Osteocyte (in vitro differentiated cells): ENCODE data around the gene ADH1C. TPM values are rescaled to one million over a fixed set of nuclear protein-coding genes. Genes with fewer than 3 reads are reported as not detected.
A peak's percentile ranks its signal among the peaks of the same experiment; 100 is the strongest.

Experiments
- DNase-seq: peaks from one replicate; pipeline ENCODE4 v3.0.0; 2021; ENCODE audit warnings: mixed read lengths; ENCODE audit not compliant: unreplicated experiment; ENCODE audit errors: extremely low spot score
- H3K27ac Mint-ChIP-seq: one replicate; pipeline ENCODE4 v1.8.0; 2021; ENCODE audit warnings: mild to moderate bottlenecking, mixed read lengths; ENCODE audit not compliant: unreplicated experiment
- H3K27me3 Mint-ChIP-seq: one replicate; pipeline ENCODE4 v1.8.0; 2021; ENCODE audit warnings: mixed read lengths; ENCODE audit not compliant: unreplicated experiment
- H3K36me3 Mint-ChIP-seq: one replicate; pipeline ENCODE4 v1.8.0; 2021; ENCODE audit warnings: mixed read lengths; ENCODE audit not compliant: unreplicated experiment
- H3K4me1 Mint-ChIP-seq: one replicate; pipeline ENCODE4 v1.8.0; 2021; ENCODE audit warnings: mixed read lengths; ENCODE audit not compliant: unreplicated experiment
- H3K4me3 Mint-ChIP-seq: one replicate; pipeline ENCODE4 v1.8.0; 2021; ENCODE audit warnings: mild to moderate bottlenecking, moderate library complexity, mixed read lengths; ENCODE audit not compliant: unreplicated experiment
- H3K9me3 Mint-ChIP-seq: one replicate; pipeline ENCODE4 v1.8.0; 2021; ENCODE audit warnings: mixed read lengths; ENCODE audit not compliant: unreplicated experiment
- long read RNA-seq: library from polyadenylated mRNA; unstranded; transcript quantifications from one replicate; pipeline ENCODE4 v2.0.0, GENCODE V29; 2021
- total RNA-seq: library from RNA; stranded (reverse); gene quantifications from 2 replicates; pipeline ENCODE4 v1.2.1, GENCODE V29; 2021
- TF ChIP-seq, protein P1 (sequence below): fragments of 200-600 bp; sonication (generic); IDR thresholded peaks from 2 replicates; pipeline ENCODE4 v1.5.0; 2021; ENCODE audit warnings: antibody characterized with exemption, mild to moderate bottlenecking, moderate library complexity

ADH1C gene
- total RNA-seq: not detected in 2 replicates
- long read RNA-seq: 0 reads

DNA sequence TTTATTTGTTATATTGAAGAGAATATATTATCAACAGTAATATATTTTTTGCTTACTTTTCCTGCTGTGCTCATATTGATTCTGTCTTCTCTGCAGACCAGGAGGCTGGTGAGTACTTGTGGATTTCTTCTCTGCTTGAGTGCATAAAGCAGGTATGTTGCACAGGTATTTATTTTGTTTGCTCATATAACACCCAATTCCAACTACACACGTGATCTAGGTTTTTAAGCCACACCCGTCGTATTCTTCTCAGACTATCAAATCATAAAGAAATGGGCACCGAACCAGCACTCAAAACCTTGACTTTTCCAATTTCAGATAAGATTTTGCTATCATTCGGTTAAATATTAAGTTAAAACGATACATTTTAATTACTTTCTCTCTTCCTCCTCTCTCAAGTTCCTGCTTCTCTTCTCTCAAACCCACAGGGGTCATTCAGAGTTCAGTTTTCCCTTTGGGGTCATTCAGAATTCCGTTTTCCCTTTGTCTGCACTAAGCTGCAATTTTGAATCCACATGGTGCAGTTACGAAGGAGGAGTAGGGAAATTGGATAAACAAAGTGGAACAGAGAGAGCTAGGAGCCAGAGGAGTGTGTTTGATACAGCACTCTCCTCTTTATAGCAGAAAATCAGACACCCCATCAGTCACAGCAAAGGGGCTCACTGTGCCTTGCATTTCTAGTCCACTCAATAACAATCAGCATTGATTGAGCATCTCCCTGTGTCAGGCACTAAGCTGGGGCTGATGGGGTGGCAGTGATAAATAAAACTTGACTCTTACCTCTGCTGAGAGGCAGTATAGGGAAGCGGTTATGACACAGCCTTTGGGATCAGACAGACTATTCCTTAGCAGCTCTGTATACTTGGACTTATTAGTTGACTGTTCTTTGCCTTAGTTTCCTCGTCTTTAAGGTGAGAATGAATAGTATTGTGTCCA, at the start of gene ADH1C:
ADH1C (minus strand) TSS at position 145 of the 936 bp plus-strand sequence; CDS start at position 74, 71 bp downstream.
- no peaks in the 10 kb centered on the region for H3K27me3 Mint-ChIP-seq
- TF ChIP-seq, protein P1, sequence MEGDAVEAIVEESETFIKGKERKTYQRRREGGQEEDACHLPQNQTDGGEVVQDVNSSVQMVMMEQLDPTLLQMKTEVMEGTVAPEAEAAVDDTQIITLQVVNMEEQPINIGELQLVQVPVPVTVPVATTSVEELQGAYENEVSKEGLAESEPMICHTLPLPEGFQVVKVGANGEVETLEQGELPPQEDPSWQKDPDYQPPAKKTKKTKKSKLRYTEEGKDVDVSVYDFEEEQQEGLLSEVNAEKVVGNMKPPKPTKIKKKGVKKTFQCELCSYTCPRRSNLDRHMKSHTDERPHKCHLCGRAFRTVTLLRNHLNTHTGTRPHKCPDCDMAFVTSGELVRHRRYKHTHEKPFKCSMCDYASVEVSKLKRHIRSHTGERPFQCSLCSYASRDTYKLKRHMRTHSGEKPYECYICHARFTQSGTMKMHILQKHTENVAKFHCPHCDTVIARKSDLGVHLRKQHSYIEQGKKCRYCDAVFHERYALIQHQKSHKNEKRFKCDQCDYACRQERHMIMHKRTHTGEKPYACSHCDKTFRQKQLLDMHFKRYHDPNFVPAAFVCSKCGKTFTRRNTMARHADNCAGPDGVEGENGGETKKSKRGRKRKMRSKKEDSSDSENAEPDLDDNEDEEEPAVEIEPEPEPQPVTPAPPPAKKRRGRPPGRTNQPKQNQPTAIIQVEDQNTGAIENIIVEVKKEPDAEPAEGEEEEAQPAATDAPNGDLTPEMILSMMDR: no peak
- H3K4me3 Mint-ChIP-seq: no peak within 1 kb of the TSS
- no peak within 1 kb of the TSS for H3K27ac Mint-ChIP-seq
- H3K9me3 Mint-ChIP-seq: peaks cover 9% of the 10 kb centered on the region
- no peak for DNase-seq
- H3K36me3 Mint-ChIP-seq: no peaks in the 10 kb centered on the region
- no peaks in the 10 kb centered on the region for H3K4me1 Mint-ChIP-seq

DNA sequence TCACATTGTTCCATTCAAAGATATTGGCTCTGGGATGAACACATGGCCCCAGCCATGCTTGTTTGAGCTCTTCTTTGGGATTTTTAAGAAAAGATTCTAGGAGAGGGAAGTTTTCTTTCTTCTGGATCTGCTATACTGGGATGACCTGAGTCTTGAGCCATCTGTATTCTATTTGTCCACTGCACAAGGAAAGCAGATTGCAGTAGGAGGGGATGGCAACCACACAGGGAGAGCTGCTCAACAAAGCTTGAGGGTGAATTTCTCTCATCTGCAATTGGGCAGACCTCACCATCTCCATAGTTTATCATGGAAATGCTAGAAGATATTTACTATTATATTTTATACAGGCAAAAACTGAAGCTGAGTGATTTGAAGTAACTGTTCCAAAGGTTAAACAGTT, 48.3 kb upstream of the ADH1C start:
- H3K36me3 Mint-ChIP-seq: peaks cover 8% of the 10 kb centered on the region
- H3K27me3 Mint-ChIP-seq: no peaks in the 10 kb centered on the region
- TF ChIP-seq, protein P1: no peak
- peaks cover 35% of the 10 kb centered on the region for H3K4me1 Mint-ChIP-seq
- peaks cover 24% of the 10 kb centered on the region for H3K9me3 Mint-ChIP-seq
- no peak overlapping the region for H3K27ac Mint-ChIP-seq
- no peak overlapping the region for H3K4me3 Mint-ChIP-seq
- DNase-seq: no peak

DNA sequence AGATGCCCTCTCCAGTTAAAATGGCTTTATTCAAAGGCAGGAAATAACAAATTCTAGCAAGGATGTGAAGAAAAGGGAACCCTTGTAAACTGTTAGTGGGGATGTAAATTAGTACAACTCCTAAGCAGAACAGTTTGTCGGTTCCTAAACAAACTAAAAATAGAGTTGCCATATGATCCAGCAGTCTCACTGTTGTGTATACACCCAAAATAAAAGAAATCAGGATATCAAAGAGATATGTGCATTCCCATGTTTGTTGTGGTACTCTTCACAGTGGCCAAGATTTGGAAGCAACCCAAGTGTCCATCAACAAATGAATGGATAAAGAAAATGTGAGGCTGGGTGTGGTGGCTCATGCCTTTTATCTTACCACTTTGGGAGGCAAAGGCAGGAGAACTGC, 46.5 kb upstream of the ADH1C start:
- Mint-ChIP-seq H3K27ac (no peak overlapping the region), H3K9me3 (peaks cover 24% of the 10 kb centered on the region), H3K27me3 (no peaks in the 10 kb centered on the region), H3K36me3 (peaks cover 8% of the 10 kb centered on the region), H3K4me1 (peaks cover 38% of the 10 kb centered on the region), H3K4me3 (no peak overlapping the region)
- TF ChIP-seq, protein P1: no peak
- no peak for DNase-seq

DNA sequence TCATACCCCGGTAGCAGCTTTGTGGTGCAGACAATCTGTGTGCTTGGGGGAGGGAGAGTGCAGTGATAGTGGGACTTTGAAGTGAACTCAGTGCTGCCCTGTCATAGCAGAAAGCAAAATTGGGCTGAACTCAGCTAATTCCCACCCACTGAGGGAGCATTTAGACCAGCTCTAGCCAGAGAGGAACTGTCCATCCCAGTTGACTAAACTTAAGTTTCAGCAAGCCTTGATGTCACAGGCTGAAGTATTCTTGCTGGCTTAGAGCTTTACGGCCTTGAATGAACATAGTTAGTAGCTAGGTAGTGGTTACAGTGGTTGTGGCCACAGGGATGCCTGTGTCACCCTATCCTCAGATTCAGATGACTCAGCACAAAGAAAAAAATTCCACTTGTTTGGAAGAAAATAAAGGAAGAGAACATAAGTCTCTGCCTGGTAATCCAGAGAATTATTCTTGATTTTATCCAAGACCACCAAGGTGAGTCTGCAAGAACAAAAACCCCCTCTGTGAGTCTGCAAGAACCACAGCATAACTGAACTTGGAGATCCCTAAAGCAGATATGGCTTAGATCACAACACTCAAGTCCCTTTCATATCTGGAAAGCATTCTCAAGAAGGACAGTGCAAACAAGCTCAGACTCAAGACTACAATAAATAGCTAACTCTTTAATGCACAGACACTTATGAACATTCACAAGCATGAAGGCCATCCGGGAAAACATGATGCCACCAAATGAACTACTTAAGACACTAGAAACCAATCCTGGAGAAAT, 43.2 kb upstream of the ADH1C start:
- no peaks in the 10 kb centered on the region for H3K27me3 Mint-ChIP-seq
- peaks cover 30% of the 10 kb centered on the region for H3K4me1 Mint-ChIP-seq
- no peak for DNase-seq
- TF ChIP-seq, protein P1: no peak
- H3K36me3 Mint-ChIP-seq: peaks cover 12% of the 10 kb centered on the region
- no peak overlapping the region for H3K4me3 Mint-ChIP-seq
- peak overlapping the region; percentile 98 for H3K27ac Mint-ChIP-seq
- peaks cover 30% of the 10 kb centered on the region for H3K9me3 Mint-ChIP-seq

DNA sequence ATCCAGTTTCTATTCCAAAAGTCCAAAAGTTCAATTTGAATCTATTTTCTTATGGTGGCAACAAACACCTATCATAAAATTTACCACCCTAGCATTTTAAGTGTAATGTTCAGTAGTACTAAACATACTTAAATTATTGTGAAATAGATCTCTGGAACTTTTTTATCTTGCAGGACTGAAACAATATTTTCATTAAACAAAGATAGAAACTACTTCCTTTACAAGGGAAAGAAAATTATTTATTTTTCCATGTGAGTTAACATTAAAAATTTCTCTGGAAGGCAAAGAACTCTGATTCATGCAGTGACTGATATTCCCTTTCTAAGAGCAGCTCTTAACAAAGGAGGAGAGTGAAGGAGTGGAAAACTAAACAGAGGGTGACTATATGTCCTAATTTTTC, 42.4 kb upstream of the ADH1C start:
- H3K4me3 Mint-ChIP-seq: peak overlapping the region; percentile 24
- TF ChIP-seq, protein P1: no peak
- H3K4me1 Mint-ChIP-seq: peaks cover 33% of the 10 kb centered on the region
- H3K36me3 Mint-ChIP-seq: peaks cover 12% of the 10 kb centered on the region
- peak overlapping the region; percentile 98 for H3K27ac Mint-ChIP-seq
- H3K27me3 Mint-ChIP-seq: no peaks in the 10 kb centered on the region
- DNase-seq: no peak
- peaks cover 30% of the 10 kb centered on the region for H3K9me3 Mint-ChIP-seq
